ENCODE data around the gene THRB. TPM values are rescaled to one million over a fixed set of nuclear protein-coding genes. Genes with fewer than 3 reads are reported as not detected.

Gene THRB
- total and polyA plus RNA-seq, 9 of the 15 experiments (the other 6 are each of a cell fraction or from before 2014, with no cell fraction given): 1.7 to 14.9 (median 6.9) TPM

DNA sequence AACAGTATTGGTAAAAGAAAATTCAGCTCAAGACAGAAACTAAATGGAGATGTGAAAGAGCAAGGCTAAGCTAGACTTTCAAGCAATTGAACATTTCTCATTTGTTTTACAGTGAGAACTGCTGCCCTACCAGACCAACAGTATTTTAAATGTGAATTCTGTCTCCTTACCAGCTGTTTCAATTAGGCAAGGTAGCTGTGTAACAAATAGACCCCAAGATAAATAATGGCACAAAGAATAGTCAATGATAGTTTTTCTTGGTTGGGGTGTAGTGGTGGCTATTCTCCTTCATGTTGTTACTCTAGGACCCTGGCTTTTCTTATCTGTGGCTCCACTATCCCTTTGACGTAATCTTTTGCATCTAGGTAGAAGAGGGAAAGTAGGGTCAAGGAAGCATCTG is 30.4 kb upstream of the THRB start:
- H3K9ac ChIP-seq (ENCODE audit: insufficient read depth in 1 of 2, low read depth in 2 of 2, low read length in 2 of 2): no peak overlapping the region
- no peaks in the 10 kb centered on the region for H3K36me3 ChIP-seq (ENCODE audit: control insufficient read depth, insufficient read depth, low read length)
- no peak overlapping the region for H2AFZ ChIP-seq (ENCODE audit: low read depth, low read length)
- no peak overlapping the region for H3K4me3 ChIP-seq
- POLR2A ChIA-PET: interaction anchor here (0.6 to 1.4 kb wide), 2 partner anchors 9 to 610 kb away, joined by 3 to 8 read pairs; no protein-coding TSS in a partner anchor
- H3K9me3 ChIP-seq (replicated peaks; ENCODE audit: control insufficient read depth, insufficient read depth, low read depth, low read length): no peaks in the 10 kb centered on the region
- peaks cover 15 to 21% of the 10 kb centered on the region in 2 experiments for H3K4me1 ChIP-seq (replicated peaks in 1 of 2; ENCODE audit: control insufficient read depth in 2 of 2, insufficient read depth in 2 of 2, low read length in 2 of 2)
- BruUV-seq (replicated peaks): no TSS peak
- ATAC-seq (no peak), FAIRE-seq (no peak), DNase-seq (ENCODE audit: extremely low read depth in 1 of 4, low spot score in 3 of 4) (no peak)
- H3K4me2 ChIP-seq (ENCODE audit: insufficient read depth, low read length): no peak overlapping the region
- no peak overlapping the region for H3K27ac ChIP-seq (ENCODE audit: extremely low read depth, low read depth, low read length)
- H4K20me1 ChIP-seq (replicated peaks; ENCODE audit: control insufficient read depth, insufficient read depth, low read length): no peaks in the 10 kb centered on the region
- CTCF ChIA-PET (ENCODE audit: low intra/inter-chr PET ratio): no interaction called here
- in situ Hi-C loops (cut with MboI): no loop called here
- no peaks in the 10 kb centered on the region for H3K27me3 ChIP-seq (ENCODE audit: control insufficient read depth in 2 of 2, insufficient read depth in 2 of 2, low read length in 2 of 2)
- TF ChIP-seq THRAP3 (IDR thresholded peaks at IDR 0.05; ENCODE audit: borderline replicate concordance): no peak
- no peak for TF ChIP-seq ZNF644 (tag; IDR thresholded peaks at IDR 0.05; ENCODE audit: low read depth)
- TF ChIP-seq, protein P1, sequence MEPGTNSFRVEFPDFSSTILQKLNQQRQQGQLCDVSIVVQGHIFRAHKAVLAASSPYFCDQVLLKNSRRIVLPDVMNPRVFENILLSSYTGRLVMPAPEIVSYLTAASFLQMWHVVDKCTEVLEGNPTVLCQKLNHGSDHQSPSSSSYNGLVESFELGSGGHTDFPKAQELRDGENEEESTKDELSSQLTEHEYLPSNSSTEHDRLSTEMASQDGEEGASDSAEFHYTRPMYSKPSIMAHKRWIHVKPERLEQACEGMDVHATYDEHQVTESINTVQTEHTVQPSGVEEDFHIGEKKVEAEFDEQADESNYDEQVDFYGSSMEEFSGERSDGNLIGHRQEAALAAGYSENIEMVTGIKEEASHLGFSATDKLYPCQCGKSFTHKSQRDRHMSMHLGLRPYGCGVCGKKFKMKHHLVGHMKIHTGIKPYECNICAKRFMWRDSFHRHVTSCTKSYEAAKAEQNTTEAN (CRISPR knock-in tag; IDR thresholded peaks at IDR 0.05): no peak
- TF ChIP-seq ZNF140 (CRISPR knock-in tag; IDR thresholded peaks at IDR 0.05): no peak
- no peak for TF ChIP-seq PTTG1 (tag; IDR thresholded peaks at IDR 0.05; ENCODE audit: low read depth)
- no peak for TF ChIP-seq MCM7 (IDR thresholded peaks at IDR 0.05)
- no peak for TF ChIP-seq CREBBP (IDR thresholded peaks at IDR 0.05; ENCODE audit: low read depth, low read length)
- no peak for TF ChIP-seq HCFC1 (IDR thresholded peaks at IDR 0.05; ENCODE audit: low read depth, low read length)
- TF ChIP-seq, protein P2, sequence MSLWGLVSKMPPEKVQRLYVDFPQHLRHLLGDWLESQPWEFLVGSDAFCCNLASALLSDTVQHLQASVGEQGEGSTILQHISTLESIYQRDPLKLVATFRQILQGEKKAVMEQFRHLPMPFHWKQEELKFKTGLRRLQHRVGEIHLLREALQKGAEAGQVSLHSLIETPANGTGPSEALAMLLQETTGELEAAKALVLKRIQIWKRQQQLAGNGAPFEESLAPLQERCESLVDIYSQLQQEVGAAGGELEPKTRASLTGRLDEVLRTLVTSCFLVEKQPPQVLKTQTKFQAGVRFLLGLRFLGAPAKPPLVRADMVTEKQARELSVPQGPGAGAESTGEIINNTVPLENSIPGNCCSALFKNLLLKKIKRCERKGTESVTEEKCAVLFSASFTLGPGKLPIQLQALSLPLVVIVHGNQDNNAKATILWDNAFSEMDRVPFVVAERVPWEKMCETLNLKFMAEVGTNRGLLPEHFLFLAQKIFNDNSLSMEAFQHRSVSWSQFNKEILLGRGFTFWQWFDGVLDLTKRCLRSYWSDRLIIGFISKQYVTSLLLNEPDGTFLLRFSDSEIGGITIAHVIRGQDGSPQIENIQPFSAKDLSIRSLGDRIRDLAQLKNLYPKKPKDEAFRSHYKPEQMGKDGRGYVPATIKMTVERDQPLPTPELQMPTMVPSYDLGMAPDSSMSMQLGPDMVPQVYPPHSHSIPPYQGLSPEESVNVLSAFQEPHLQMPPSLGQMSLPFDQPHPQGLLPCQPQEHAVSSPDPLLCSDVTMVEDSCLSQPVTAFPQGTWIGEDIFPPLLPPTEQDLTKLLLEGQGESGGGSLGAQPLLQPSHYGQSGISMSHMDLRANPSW (CRISPR knock-in tag; IDR thresholded peaks at IDR 0.05): no peak
- TF ChIP-seq HDGF (IDR thresholded peaks at IDR 0.05): no peak
- no peak for TF ChIP-seq ZBTB7A (IDR thresholded peaks at IDR 0.05; ENCODE audit: borderline replicate concordance, control insufficient read depth, low read depth, low read length)
- TF ChIP-seq TCF7 (IDR thresholded peaks at IDR 0.05; ENCODE audit: borderline replicate concordance): no peak
- WGBS (ENCODE audit: insufficient coverage, low coverage, missing lambda C conversion rate): 61% methylated on average over 1 of the region's 1 CpG
- H3K9me1 ChIP-seq (ENCODE audit: control insufficient read depth, insufficient read depth, low read length): no peaks in the 10 kb centered on the region
- no peaks in the 10 kb centered on the region for H3K79me2 ChIP-seq (ENCODE audit: control insufficient read depth, insufficient read depth, low read length)
- intact Hi-C loops (cut with micrococcal nuclease): loop anchor here (10.0 kb wide), 1 partner anchor 120 kb away; no protein-coding TSS in a partner anchor

All from K562 (cell line).